ENCODE data around the gene SH3RF1.

GRCh38 chr4:169309326-169309967 lies 38.7 kb upstream of the SH3RF1 start:
- TF ChIP-seq CTCF (IDR thresholded peaks at IDR 0.05; ENCODE audit: borderline replicate concordance, extremely low read depth, low read length, poor library complexity, severe bottlenecking), result no peak
- no peak for TF ChIP-seq EZH2 (IDR thresholded peaks at IDR 0.05; ENCODE audit: borderline replicate concordance, low read depth, low read length, severe bottlenecking)

Data from DND-41 (cell line).